Measurements from ENCODE around the gene SRD5A1.

- no peak for TF ChIP-seq GATA2 (IDR thresholded peaks at IDR 0.05; ENCODE audit: low read depth, low read length)
- no peak for TF ChIP-seq GATA3 (IDR thresholded peaks at IDR 0.05; ENCODE audit: low read depth, low read length)
Measured at GRCh38 chr5:6707852-6708251, 74.6 kb downstream of the SRD5A1 start.

Measured in SH-SY5Y (cell line).